ENCODE results near the gene HEY2.
A peak's percentile ranks its signal among the peaks of the same experiment; 100 is the strongest.
"Not testable (repeated sequence)": the region's sequence is repeated elsewhere in the genome, so short reads cannot be mapped to it uniquely, and the experiment has no call there.

HEY2 gene

GRCh38 chr6:125749173-125749864 lies at the start of gene HEY2:
Gene HEY2, plus strand, starts transcription at chr6:125749632. Its CDS starts 145 bp downstream, at chr6:125749777.
- DNase-seq = peak; percentile 96

GRCh38 chr6:125700581-125701353 lies 48.7 kb upstream of the HEY2 start:
- peak; percentile 63 for DNase-seq

- DNase-seq = no peak
Measured at GRCh38 chr6:125701354-125701668, 48.1 kb upstream of the HEY2 start.

GRCh38 chr6:125703882-125704281 lies 45.5 kb upstream of the HEY2 start:
- DNase-seq = not testable (repeated sequence)

- no peak for DNase-seq
Measured at GRCh38 chr6:125707615-125708243, 41.7 kb upstream of the HEY2 start.

- DNase-seq = no peak
Measured at GRCh38 chr6:125711013-125711675, 38.3 kb upstream of the HEY2 start.

GRCh38 chr6:125714441-125715090 lies 34.9 kb upstream of the HEY2 start:
- DNase-seq = peak; percentile 5

GRCh38 chr6:125717120-125717731 lies 32.2 kb upstream of the HEY2 start:
- no peak for DNase-seq

- DNase-seq = no peak
Measured at GRCh38 chr6:125718109-125718508, 31.3 kb upstream of the HEY2 start.

GRCh38 chr6:125722886-125723285 lies 26.5 kb upstream of the HEY2 start:
- DNase-seq = no peak

- DNase-seq = no peak
Measured at GRCh38 chr6:125727216-125727615, 22.2 kb upstream of the HEY2 start.

- no peak for DNase-seq
Measured at GRCh38 chr6:125728739-125729138, 20.7 kb upstream of the HEY2 start.

- DNase-seq = no peak
Measured at GRCh38 chr6:125729983-125730382, 19.4 kb upstream of the HEY2 start.

GRCh38 chr6:125732398-125732797 lies 17.0 kb upstream of the HEY2 start:
- no peak for DNase-seq

GRCh38 chr6:125733516-125734300 lies 15.7 kb upstream of the HEY2 start:
- no peak for DNase-seq

- DNase-seq = no peak
Measured at GRCh38 chr6:125738276-125738675, 11.2 kb upstream of the HEY2 start.

GRCh38 chr6:125739364-125739763 lies 10.1 kb upstream of the HEY2 start:
- no peak for DNase-seq

- DNase-seq = no peak
Measured at GRCh38 chr6:125741336-125741735, 8.1 kb upstream of the HEY2 start.

GRCh38 chr6:125742024-125742423 lies 7.4 kb upstream of the HEY2 start:
- DNase-seq = no peak

GRCh38 chr6:125742464-125743120 lies 6.8 kb upstream of the HEY2 start:
- DNase-seq = no peak

GRCh38 chr6:125743604-125744003 lies 5.8 kb upstream of the HEY2 start:
- no peak for DNase-seq

Data from eye (tissue), 1 donor.